Limb (tissue), 2 donors: ENCODE measurements around the gene ANO7.

Experiments
- DNase-seq, 2 donors: peaks; one replicate each; pipeline ENCODE4 v3.0.0-alpha.2; 2016; ENCODE audit errors: extremely low spot score in 2 of 2

The ANO7 gene

GRCh38 chr2:241205086-241205485, 16.6 kb downstream of the ANO7 start:
- DNase-seq: no peak

GRCh38 chr2:241207151-241207550, 18.7 kb downstream of the ANO7 start:
- no peak for DNase-seq

- DNase-seq: no peak
Measured at GRCh38 chr2:241207641-241208040, 19.2 kb downstream of the ANO7 start.

GRCh38 chr2:241208058-241208457, 19.6 kb downstream of the ANO7 start:
- DNase-seq: no peak

- DNase-seq: no peak
Measured at GRCh38 chr2:241209271-241209670, 20.8 kb downstream of the ANO7 start.

- DNase-seq: no peak
Measured at GRCh38 chr2:241211276-241211675, 22.8 kb downstream of the ANO7 start.

- no peak for DNase-seq
Measured at GRCh38 chr2:241213041-241213440, 24.6 kb downstream of the ANO7 start.

GRCh38 chr2:241213567-241213966, 25.1 kb downstream of the ANO7 start:
- DNase-seq: no peak

GRCh38 chr2:241214209-241214608, 25.7 kb downstream of the ANO7 start:
- DNase-seq: no peak

GRCh38 chr2:241214766-241215165, 26.3 kb downstream of the ANO7 start:
- no peak for DNase-seq

GRCh38 chr2:241215421-241215820, 26.9 kb downstream of the ANO7 start:
- no peak for DNase-seq

- DNase-seq: no peak
Measured at GRCh38 chr2:241216211-241216761, 27.8 kb downstream of the ANO7 start.

- DNase-seq: peak; percentile 66 to 81
Measured at GRCh38 chr2:241217320-241218031, 29.0 kb downstream of the ANO7 start.

- peak; percentile 21 to 64 for DNase-seq
Measured at GRCh38 chr2:241218131-241219029, 29.9 kb downstream of the ANO7 start.

- DNase-seq: no peak
Measured at GRCh38 chr2:241219030-241219382, 30.5 kb downstream of the ANO7 start.

- no peak for DNase-seq
Measured at GRCh38 chr2:241219856-241220356, 31.4 kb downstream of the ANO7 start.

- DNase-seq: no peak
Measured at GRCh38 chr2:241223211-241224017, 34.9 kb downstream of the ANO7 start.

GRCh38 chr2:241224018-241224850, 35.8 kb downstream of the ANO7 start:
- DNase-seq: peak; percentile 44 to 53

GRCh38 chr2:241224851-241225438, 36.5 kb downstream of the ANO7 start:
- no peak for DNase-seq

GRCh38 chr2:241225545-241225944, 37.1 kb downstream of the ANO7 start:
- no peak for DNase-seq
